IPS DF 6.9 (cell line): ENCODE results near the gene DNAJC22.
"Not testable (repeated sequence)": the region's sequence is repeated elsewhere in the genome, so short reads cannot be mapped to it uniquely, and the experiment has no call there.

Experiments
- DNase-seq: peaks from one replicate; pipeline ENCODE4 v3.0.0-alpha.2; 2013; ENCODE audit warnings: low read depth, low spot score
- H3K27ac ChIP-seq: one replicate; pipeline ENCODE4 v1.5.1; 2013; ENCODE audit warnings: low read length, control low read depth
- H3K27me3 ChIP-seq: 2 replicates; pipeline ENCODE4 v1.6.1; 2013; ENCODE audit warnings: mild to moderate bottlenecking, low read length; ENCODE audit not compliant: control insufficient read depth, insufficient read depth
- H3K36me3 ChIP-seq: 2 replicates; pipeline ENCODE4 v1.6.1; 2013; ENCODE audit warnings: low read length; ENCODE audit not compliant: control insufficient read depth, insufficient read depth
- H3K4me1 ChIP-seq: 2 replicates; pipeline ENCODE4 v1.6.1; 2013; ENCODE audit warnings: low read length; ENCODE audit not compliant: control insufficient read depth, insufficient read depth
- H3K4me3 ChIP-seq: 2 replicates; pipeline ENCODE4 v1.5.1; 2013; ENCODE audit warnings: mild to moderate bottlenecking, low read length
- H3K9me3 ChIP-seq: 2 replicates; pipeline ENCODE4 v1.6.1; 2013; ENCODE audit warnings: low read length, inconsistent platforms; ENCODE audit not compliant: control insufficient read depth, insufficient read depth
- WGBS: extraction: QIAGEN DNeasy Blood & Tissue Kit; methylation state at CpG from one replicate; pipeline ENCODE4 v1.1.7; 2013; ENCODE audit warnings: mixed read lengths, missing lambda C conversion rate; ENCODE audit not compliant: insufficient read length, insufficient coverage; 5-methylcytosine and 5-hydroxymethylcytosine counted together

DNAJC22 gene

GRCh38 chr12:49320411-49321103 is 26.1 kb upstream of the DNAJC22 start:
- WGBS = no CpG with 5 or more reads among the region's 9 CpGs
- H3K27me3 ChIP-seq, H3K4me3 ChIP-seq, H3K27ac ChIP-seq, H3K36me3 ChIP-seq, DNase-seq, H3K9me3 ChIP-seq, H3K4me1 ChIP-seq: not testable (repeated sequence)

GRCh38 chr12:49322367-49322707 is 24.4 kb upstream of the DNAJC22 start:
- peaks cover 12% of the 10 kb centered on the region for H3K36me3 ChIP-seq
- H3K27me3 ChIP-seq = no peaks in the 10 kb centered on the region
- no CpG with 5 or more reads among the region's 12 CpGs for whole genome bisulfite sequencing
- H3K4me1 ChIP-seq = 0 out of 2 replicates have a peak, but pooled peaks cover 1% of the 10 kb centered on the region
- no peak for DNase-seq
- no peak overlapping the region for H3K27ac ChIP-seq
- no peaks in the 10 kb centered on the region for H3K9me3 ChIP-seq
- peak overlapping the region; percentile 66; the same call in 1 of the 2 replicates for H3K4me3 ChIP-seq

- no peaks in the 10 kb centered on the region for H3K27me3 ChIP-seq
These were observed 23.8 kb upstream of the DNAJC22 start, which contains the start of gene TROAP for GRCh38 chr12:49322708-49323523. TROAP (plus strand) TSS chr12:49323255; CDS start chr12:49323609, 354 bp downstream.

GRCh38 chr12:49323524-49324097 is 23.1 kb upstream of the DNAJC22 start:
- no peaks in the 10 kb centered on the region for H3K9me3 ChIP-seq
- H3K27me3 ChIP-seq = no peaks in the 10 kb centered on the region
- H3K36me3 ChIP-seq = peaks cover 13% of the 10 kb centered on the region
- no CpG with 5 or more reads among the region's 19 CpGs for WGBS
- peak overlapping the region; percentile 68; the same call in 1 of the 2 replicates for H3K4me3 ChIP-seq
- no peak overlapping the region for H3K27ac ChIP-seq
- 0 out of 2 replicates have a peak, but pooled peaks cover 1% of the 10 kb centered on the region for H3K4me1 ChIP-seq
- DNase-seq = no peak

More at GRCh38 chr12:49322708-49323523, 23.8 kb upstream of the DNAJC22 start, which contains the start of gene TROAP:
- H3K4me3 ChIP-seq = peak within 1 kb of the TSS; percentile 68; the same call in 1 of the 2 replicates
- H3K36me3 ChIP-seq = peaks cover 13% of the 10 kb centered on the region
- DNase-seq = peak; percentile 96
- no peak within 1 kb of the TSS for H3K27ac ChIP-seq
- no peaks in the 10 kb centered on the region for H3K9me3 ChIP-seq
- no CpG with 5 or more reads among the region's 65 CpGs for WGBS
- 0 out of 2 replicates have a peak, but pooled peaks cover 1% of the 10 kb centered on the region for H3K4me1 ChIP-seq

GRCh38 chr12:49325606-49326005 is 21.1 kb upstream of the DNAJC22 start:
- Histone ChIP-seq H3K36me3 (peaks cover 24% of the 10 kb centered on the region), H3K4me1 (0 out of 2 replicates have a peak, but pooled peaks cover 1% of the 10 kb centered on the region), H3K9me3 (no peaks in the 10 kb centered on the region), H3K4me3 (no peak overlapping the region), H3K27ac (no peak overlapping the region), H3K27me3 (no peaks in the 10 kb centered on the region)
- no CpG with 5 or more reads among the region's 6 CpGs for WGBS
- no peak for DNase-seq

- H3K4me1 ChIP-seq = no peaks in the 10 kb centered on the region
- H3K4me3 ChIP-seq = no peak overlapping the region
- no peak for DNase-seq
- no peak overlapping the region for H3K27ac ChIP-seq
- peaks cover 7% of the 10 kb centered on the region; the same call in 1 of the 2 replicates for H3K27me3 ChIP-seq
- no peaks in the 10 kb centered on the region for H3K9me3 ChIP-seq
- peaks cover 28% of the 10 kb centered on the region for H3K36me3 ChIP-seq
These were observed 19.3 kb upstream of the DNAJC22 start for GRCh38 chr12:49327368-49327767.

- no peaks in the 10 kb centered on the region for H3K4me1 ChIP-seq
These were observed 18.8 kb upstream of the DNAJC22 start for GRCh38 chr12:49327887-49328286.

GRCh38 chr12:49328816-49329215 is 17.9 kb upstream of the DNAJC22 start:
- H3K36me3 ChIP-seq = peaks cover 28% of the 10 kb centered on the region
- WGBS = no CpG with 5 or more reads among the region's 12 CpGs

More at GRCh38 chr12:49327887-49328286, 18.8 kb upstream of the DNAJC22 start:
- no CpG with 5 or more reads among the region's 2 CpGs for WGBS
- H3K27me3 ChIP-seq = peaks cover 11% of the 10 kb centered on the region; the same call in 1 of the 2 replicates
- peaks cover 28% of the 10 kb centered on the region for H3K36me3 ChIP-seq
- H3K9me3 ChIP-seq = no peaks in the 10 kb centered on the region
- no peak overlapping the region for H3K27ac ChIP-seq
- no peak for DNase-seq
- no peak overlapping the region for H3K4me3 ChIP-seq

GRCh38 chr12:49330032-49330619 is 16.6 kb upstream of the DNAJC22 start:
- no peak for DNase-seq
- no peaks in the 10 kb centered on the region for H3K9me3 ChIP-seq
- no CpG with 5 or more reads among the region's 7 CpGs for WGBS
- H3K4me1 ChIP-seq = no peaks in the 10 kb centered on the region
- H3K27me3 ChIP-seq = peaks cover 33% of the 10 kb centered on the region
- H3K27ac ChIP-seq = no peak overlapping the region
- H3K36me3 ChIP-seq = peaks cover 28% of the 10 kb centered on the region
- H3K4me3 ChIP-seq = no peak overlapping the region

More at GRCh38 chr12:49328816-49329215, 17.9 kb upstream of the DNAJC22 start:
- H3K4me3 ChIP-seq = no peak overlapping the region
- peaks cover 20% of the 10 kb centered on the region; the same call in 1 of the 2 replicates for H3K27me3 ChIP-seq
- no peaks in the 10 kb centered on the region for H3K9me3 ChIP-seq
- H3K27ac ChIP-seq = no peak overlapping the region
- no peak for DNase-seq
- H3K4me1 ChIP-seq = no peaks in the 10 kb centered on the region
